HEK293T (cell line): ENCODE measurements around the gene ABCD1.

Source experiments
- ELF4 ChIP-seq: fragments of 450-650 bp; IDR thresholded peaks from 2 replicates; pipeline ENCODE4 v1.6.1; 2017; ENCODE audit warnings: antibody characterized with exemption
- SP1 ChIP-seq: fragments of 450-650 bp; IDR thresholded peaks from 2 replicates; pipeline ENCODE4 v1.6.1; 2017

- TF ChIP-seq ELF4 = no peak
- TF ChIP-seq SP1 = no peak
These were observed 13.5 kb downstream of the ABCD1 start for GRCh38 chrX:153738056-153738605.
